Activated T-helper 1 cell treated with Interleukin-2 at 50 U/mL for 16 hours (primary cell): ENCODE results near the gene SLC24A3.

Source experiments
- DNase-seq: peaks from one replicate; pipeline ENCODE4 v3.0.0-alpha.2; 2020; ENCODE audit warnings: low read depth

Gene SLC24A3

DNA sequence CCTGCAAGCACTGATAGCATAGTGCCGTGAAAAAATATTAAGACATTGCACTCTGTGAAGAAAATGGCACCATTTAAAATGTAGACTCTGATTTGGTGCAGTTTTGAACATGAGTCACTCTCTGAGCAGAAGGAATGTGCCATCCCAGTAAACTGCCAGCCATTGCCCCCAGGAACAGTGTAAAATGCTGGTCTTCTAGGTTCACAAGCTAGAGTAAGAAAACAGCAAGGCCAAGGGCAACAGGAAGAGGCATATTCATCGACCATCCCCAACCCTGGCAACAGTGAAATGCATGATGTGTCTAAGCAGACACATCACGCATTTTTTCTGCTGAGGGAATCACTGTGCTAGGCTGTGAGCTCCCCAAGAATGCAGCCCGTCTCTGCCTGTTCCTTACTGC, 382.5 kb downstream of the SLC24A3 start:
- no peak for DNase-seq

DNA sequence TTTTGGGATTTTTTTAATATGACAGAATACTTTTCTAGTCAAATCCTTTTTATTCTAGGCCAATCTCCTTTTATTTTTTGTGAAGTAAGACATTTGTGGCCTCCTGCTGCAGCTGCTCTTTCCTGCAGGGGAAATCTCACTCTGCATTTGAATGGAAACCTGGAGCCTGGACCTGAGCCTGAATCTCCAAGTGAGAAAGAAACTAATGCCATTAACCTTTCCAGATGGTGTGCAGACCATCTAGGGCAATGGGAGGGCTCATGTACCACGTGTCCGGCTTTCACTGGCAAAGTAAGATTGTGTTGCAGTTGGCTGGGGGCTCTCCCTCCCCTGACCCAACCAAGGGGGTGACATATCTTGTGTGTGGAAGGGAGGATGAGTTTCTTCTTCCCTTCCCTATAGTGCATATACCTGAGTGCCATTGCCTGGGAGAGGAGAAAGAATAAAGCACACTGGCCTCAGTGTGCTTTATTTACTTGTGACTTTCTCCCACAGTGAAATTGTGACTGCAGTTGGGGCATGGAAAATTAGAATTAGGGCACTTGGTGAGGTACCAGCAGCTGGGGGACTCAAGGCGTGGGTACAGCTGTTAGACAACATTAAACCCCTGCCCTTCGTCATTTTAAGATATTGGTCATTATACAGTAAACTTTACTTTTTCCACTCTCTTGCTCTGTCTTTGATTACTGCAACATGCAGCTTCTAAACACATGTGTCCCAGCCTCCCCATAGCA, 385.8 kb downstream of the SLC24A3 start:
- DNase-seq, result no peak

DNA sequence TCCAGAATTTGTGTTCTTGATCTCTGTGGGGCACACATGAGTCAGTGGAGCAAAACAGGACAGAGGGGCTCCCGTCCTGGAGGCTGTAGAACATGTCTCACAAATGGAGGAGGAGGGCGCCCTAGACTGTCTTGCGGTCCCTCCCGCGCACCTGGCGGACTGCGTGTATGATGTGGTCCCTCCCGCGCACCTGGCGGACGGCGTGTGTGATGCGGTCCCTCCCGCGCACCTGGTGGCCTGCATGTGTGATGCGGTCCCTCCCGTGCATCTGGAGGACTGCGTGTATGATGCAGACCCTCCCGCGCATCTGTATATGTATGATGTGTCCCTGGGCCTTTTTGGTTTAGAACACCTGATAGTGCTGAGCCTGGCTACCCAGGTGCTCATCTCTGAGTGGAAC, 386.8 kb downstream of the SLC24A3 start:
- DNase-seq, result no peak

DNA sequence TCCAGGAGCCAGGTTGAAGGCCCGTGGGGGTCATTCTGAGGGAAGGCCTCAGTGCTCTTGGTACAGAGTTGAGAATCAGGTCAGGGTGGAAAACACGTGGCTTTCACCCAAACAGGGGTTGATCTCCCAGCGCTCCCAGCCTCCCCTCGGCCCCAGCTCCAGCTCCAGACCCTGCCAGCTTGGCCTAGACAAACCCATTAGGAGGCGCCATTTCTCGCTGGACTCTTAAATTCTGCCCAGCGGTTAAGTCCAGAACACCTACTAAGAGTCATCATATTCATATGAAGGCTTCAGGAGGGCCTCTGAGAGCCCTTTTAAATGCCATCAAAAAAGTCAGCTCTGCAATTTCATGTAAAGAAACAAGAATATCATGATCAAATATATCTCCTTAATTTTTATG, 387.6 kb downstream of the SLC24A3 start:
- no peak for DNase-seq

DNA sequence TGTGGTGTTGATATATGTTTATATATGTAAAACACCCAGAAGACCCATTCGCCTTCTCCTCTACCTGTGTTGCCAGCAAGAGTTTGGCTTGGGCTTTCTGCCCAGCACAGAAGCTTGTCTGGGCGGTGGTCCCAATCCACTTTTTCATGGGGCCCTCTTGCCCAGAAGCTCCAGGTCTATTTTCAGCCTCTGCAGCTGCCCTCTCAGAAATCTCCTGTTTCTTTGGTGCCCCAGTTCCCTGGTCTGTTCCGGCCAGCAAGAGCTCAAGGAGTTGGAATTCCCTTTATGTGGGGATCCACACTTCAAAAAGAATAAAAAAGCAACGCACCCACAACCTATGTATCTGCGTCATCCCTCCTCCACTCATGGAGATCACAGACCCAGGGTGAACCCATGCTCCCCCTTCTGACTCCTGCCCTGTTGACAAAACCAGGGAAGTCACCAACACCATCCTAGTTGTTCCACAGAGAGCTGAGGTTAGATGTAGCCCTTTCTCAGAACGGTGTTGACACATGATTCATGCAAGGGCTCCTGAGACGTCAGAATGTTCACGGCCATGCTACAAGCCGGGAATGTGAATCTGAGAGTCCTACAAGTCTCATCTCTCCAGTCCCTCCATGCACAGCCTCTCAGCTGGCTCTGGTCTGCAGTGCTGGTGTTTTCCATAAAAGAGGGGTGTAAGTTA, 388.8 kb downstream of the SLC24A3 start:
- DNase-seq, result no peak

DNA sequence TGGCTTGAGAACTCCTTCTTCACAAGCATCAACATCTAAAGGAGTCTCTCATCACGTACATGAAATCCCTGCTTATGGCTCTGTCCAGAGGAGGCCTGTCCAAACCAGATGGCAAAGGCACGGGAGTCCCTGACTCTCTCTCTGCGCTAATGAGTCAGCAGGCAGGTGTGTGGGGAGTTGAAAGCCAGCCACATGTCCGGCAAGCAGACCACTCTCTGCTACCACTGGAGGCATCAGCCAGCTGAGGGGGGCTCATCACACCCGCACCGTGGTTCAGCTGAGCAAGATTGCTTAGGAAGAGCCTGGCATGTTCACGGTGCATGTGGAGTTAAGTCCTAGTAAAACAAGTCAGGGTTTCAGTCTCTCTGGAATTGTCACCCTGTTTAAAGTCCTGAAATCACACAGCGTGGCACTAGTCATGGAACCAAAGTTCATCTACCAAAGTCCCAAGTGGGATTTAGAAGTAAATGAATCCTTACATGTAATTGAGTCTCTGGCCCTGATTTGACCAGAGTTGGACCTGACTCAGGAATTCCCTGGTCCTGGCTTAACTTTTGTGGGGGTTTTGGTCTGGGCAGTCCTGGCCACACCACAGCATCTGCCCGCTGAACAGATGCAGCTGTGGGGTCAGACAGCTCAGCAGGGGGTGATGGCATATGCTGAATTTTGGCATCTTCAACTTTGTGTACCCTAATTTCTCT, 390.4 kb downstream of the SLC24A3 start:
- no peak for DNase-seq

DNA sequence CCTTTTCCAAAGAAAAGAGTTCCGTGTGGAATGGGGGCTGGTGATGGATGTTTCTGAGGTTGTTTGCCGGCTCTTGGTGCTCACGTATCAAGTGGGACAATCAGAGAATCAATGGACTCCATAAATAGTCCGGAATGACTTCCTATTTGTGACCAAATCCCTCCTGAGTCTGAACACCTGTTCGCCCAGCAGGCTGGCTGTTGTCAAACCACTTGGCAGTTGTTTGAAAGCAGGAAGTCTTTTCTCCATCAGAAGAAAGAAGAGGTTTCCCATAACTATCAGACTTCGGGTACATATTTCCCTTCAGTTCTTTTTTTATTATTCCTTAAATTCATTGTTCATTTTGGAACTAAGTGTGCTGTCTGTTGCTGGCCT, 390.9 kb downstream of the SLC24A3 start:
- no peak for DNase-seq

DNA sequence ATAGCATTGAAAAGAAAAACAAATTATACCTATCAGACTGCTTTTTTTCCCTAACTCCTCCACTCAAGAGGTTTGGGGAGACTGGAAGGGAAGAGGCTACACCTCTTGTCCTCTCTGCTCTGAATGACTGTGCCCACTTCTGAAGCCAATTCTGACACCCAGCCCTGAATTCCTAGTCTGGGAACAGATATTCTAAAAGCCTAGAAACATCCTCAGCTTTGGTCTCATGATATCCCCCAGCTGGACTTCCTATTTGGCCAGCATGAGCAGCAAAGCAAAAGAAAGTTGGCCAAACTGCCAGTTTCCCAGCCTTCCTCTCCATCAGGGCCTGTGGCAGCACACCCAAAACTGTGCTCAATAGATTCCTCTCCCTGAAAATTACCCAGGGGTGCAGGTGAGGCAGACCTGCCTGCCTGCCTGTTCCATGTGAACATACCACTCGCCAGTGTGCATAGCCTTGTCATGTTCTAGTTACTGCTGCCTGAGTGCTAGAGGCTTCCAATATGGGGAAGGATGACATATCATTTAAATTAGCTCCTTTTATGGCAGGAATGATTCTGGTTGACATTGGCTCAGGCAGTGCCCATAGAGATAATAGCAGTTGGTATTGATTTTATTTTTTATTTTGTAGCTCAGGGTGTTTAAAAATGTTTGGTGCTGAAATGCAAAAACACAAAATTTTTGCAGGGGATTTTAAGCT, 393.5 kb downstream of the SLC24A3 start:
- DNase-seq, result no peak

DNA sequence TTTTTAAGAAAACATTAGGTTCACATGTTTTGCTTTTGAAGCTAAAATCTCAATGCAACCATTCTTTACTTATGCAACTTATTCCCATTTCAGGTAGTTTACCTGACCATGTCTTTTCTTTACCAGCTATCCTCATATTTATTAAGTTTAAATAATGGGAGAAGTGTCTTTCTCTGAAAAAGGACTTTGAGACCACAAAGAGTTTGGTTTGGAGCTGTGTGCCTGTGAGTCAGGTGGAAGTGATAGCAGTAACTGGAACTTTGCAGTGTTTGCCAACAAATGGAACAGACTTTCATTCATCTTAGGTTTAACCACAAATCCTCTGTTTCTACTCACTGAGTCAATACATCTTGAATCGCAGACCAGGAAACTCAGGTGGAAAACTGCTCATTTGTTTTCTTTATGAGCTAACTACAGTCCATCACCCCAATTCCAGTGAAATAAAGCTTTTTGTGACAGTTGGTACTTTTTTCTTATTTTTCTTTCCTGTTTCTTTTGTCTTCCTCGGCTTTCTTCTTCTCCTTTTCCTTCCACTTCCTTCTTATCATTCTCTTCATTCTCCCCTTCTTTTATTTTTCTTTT, 397.3 kb downstream of the SLC24A3 start:
- no peak for DNase-seq

DNA sequence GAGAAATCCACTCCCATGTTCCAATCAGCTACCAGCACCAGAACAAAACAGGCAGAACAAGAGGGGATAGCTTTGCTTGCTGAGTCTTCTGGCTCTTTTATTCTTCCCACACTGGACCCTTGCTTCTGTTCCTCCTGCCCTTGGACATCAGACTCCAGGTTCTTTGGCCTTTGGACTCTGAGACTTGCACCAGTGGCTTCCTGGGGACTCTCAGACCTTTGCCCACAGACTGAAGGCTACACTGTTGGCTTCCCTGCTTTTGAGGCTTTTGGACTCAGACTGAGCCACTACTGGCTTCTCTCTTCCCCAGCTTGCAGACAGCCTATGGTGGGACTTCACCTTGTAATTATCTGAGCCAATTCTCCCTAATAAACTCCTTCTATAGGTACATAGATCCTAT, 403.2 kb downstream of the SLC24A3 start:
- DNase-seq, result no peak

DNA sequence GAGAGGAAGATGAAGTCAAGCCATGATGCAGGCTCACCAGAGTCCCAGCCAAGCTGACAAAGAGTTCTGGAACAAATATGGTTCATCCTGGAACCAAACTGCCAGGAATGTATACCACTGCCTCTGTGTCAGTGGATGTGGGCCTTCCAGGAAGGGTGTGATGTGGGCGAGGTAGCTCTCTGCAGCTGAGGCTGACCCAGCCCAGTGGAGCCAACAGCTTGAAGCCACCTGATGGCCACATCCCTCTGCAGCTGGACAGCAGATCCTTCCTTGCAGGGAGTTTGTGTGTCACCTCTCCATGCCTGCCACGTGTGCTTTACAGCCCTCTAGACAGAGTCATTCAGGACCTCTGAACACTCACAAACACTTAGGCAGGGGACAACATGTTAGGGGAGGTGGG, 403.6 kb downstream of the SLC24A3 start:
- no peak for DNase-seq

DNA sequence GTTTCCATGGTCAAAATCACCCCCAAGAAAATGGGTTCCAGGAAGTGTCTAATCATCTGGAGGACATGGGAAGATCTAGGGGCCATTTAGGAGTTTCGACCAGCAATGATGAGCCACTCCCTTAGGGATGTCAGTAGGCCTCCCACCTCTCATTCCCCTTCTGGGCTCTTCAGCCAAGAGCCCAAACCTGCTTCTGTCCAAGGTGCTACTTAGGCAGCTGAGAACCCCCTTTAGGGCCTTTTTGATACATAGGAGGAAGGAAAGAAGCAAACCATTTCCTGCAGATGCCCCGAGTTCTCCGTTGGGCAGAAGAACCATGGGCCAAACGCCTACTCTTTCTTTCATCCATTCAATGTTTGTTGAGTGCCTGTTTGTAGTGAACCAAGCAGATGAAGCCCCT, 404.2 kb downstream of the SLC24A3 start:
- no peak for DNase-seq

DNA sequence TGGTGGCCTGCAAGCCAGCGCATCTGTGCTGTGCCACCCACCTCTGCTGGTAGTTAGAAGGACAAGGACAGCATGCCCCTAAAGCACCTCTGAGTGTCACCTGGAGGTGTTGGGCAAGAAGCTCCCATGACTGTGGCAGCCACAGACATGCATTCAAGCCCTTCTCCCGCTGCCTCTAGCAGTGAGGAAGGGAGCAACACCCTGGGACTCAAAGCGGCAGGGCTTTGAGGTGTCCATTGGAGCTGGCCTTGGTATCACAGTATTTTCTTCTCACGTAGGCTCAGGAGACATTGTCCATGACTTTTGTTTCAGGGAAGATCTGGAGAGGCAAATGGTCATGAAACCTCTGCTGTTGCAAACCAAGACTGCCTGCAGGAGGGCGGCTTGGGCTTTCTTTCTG, 404.8 kb downstream of the SLC24A3 start:
- no peak for DNase-seq

DNA sequence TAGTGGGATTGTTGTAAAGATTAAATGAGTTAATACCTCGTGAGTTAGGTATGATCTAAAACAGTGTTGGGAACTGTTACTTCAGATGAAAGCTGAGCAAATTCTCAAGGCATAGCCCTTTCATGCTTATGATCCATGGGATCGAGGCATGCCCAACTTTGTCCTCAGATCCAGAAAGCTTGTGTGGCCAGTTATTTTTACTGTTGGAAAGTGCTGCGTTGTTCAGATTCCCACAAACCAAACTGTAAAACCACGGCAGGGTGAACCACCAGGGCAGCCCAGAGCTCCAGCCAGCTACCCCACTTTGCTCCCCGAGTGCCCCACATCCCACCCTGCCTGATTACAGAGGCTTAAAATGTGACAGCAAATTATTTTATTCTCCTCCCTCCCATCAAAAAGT, 406.3 kb downstream of the SLC24A3 start:
- no peak for DNase-seq

DNA sequence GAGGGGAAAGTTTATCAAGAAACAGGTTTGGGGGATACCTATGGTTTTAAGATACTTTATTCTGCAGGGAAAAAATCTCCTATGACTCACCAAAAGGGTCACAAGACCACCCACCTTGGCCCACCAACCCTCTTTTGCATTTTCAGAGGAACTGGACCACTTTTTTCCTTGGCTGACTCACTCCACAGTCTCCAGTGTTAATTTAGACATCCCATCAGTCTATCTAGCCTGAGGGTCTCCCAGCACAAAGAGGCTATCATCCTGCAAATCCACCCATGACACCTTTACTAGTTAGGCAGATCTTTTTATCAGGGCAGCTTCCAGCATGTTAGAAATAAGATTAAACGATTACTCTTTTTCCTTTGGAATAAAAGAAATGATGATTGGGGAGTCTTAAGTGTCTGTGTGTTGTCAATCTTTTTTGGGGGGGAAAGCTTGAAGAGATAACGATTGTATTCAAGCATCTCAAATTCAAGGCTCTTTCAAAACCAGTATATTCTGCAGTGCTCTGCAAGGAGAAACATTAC, 407.5 kb downstream of the SLC24A3 start:
- no peak for DNase-seq

DNA sequence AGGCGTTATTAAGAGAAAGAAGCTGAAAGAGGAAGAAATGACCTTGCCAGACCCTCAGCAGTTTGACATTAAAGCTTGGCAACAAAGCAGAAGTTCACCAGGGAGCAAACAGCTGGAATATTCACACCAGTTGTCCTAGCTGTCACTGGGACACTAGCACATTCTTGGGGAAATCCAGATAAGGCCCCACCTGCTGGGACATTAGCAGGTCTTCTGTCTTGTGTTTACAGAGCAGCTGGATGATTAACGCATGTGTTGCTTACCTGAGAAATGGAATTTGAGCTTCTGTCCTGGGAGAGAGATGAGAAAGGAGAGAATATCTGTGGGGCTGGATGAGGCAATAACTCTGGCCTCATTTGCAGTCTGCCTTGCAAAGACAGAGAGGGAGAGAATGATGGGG, 408.0 kb downstream of the SLC24A3 start:
- no peak for DNase-seq

DNA sequence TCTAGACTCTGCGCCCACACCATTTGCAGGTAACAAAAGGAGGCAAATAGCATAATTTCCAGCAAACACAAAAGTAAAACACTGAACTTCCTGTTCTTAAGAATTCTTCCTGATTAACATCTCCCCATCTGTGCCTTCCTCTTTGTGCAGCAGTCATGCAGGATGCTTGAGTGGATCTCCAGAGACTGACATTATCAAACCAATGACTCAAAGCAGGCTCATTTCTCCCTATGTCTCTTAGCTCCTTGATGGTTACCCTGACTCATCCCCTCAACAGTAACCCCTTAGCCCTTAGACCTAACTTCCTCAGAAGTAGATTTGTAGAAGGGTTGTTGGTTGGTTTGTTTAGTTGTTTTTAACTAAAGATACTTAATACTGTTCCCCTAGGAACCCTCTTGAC, 408.6 kb downstream of the SLC24A3 start:
- no peak for DNase-seq

DNA sequence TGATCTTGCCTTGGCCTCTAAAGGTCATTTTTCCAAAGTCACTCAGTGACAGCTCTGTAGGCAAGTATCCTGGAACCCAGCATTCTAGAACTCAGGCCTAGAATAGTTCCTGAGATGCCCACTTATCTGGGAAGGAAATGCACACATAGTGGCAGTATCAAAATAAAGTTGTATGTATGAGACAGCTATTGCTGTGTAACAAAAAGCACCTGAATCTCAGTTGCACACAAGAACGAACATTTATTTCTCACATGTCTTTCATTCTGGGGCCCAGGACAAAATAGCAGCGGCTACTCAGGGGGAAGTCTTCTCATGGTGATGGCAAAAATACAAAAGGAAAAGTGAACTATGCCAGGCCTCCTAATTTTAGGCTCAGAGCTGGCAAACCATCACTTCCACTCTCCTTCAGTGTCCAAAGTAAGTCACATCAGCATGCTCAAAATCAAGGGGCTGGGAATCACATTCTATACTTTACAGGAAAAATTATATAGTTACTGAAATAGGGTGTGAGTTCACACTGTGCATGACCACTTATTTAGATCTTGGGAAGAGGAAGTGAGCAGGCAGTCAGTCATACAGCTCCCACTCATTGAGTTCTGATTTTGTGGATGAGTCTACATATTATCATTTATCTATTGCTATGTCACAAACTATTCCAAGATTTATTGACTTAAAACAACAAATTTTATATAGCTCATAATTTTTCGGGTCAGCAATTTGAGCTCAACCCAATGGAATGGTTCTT, 412.0 kb downstream of the SLC24A3 start:
- no peak for DNase-seq

DNA sequence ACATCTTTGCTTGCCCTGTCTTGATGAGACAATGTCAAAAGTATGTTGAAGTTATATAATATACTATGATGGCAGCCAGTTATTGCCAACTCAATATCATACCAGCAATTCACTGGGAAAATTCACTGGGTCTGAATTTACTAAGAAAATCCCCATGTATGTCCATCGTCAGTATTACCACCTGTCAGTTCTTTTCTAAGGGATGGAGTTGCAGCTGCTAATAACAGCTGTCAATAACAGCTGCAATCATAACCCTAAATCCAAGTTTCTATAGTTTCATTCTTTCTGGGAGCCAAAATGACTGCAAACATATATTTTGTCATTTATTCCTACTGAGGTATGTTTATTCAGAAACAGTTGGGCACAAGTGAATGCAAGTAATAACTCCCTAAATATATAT, 413.0 kb downstream of the SLC24A3 start:
- no peak for DNase-seq

DNA sequence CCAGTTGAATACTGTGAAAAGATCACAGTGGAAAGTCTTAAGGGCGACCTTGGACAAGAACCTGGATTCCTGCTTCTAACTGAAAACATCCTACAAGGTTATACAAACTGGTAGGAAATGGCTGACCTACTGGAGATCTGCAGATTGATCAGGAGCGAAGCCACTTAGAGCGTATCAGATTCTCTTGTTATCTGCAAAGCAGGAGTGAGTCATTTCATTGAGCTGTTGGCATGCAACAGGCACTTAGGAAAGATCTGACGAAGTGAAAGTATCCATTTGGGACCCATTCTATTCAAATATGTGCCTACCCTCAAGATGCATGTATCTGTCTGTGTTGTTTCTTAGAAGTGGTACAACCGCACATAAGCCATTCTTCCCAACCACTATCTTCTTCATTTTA, 414.5 kb downstream of the SLC24A3 start:
- no peak for DNase-seq

DNA sequence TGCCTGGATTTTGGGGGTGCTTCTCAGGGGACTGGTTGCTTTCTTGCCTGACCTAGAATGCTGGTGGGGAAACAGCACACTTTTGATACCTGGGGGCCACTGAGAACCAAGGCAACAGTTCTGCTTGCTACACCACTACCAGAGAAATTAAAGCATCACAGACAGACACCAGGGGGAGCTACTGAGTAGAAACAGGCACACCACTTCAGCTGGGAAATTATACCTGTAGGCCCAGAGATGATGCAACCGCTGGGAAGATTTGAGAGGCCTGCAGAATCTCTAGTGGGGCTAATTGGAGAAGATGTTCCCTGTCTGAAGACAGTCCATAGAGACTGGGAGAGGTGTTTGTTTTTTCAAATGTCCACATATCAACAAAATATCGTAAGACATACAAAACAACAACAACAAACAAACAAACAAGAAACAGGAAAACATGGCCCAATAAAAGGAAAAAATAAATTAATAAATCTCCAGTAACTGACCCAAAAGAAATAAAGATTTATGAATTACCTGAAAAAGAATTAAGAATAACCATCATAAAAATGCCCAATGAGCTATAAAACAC, 416.2 kb downstream of the SLC24A3 start:
- no peak for DNase-seq
